Panc1 (cell line): ENCODE measurements around the gene COX15.

ENCODE experiments used
- CTCF ChIP-seq: fragments of 450-650 bp; IDR thresholded peaks from 2 replicates; pipeline ENCODE4 v1.5.1; 2017; ENCODE audit warnings: mild to moderate bottlenecking
- POLR2AphosphoS5 ChIP-seq: IDR thresholded peaks from 2 replicates; pipeline ENCODE4 v1.6.1; 2012; ENCODE audit warnings: mild to moderate bottlenecking, low read depth, low read length, moderate library complexity
- SIN3A ChIP-seq: IDR thresholded peaks from 2 replicates; pipeline ENCODE4 v1.6.1; 2012; ENCODE audit warnings: low read depth, mild to moderate bottlenecking, low read length, moderate library complexity, borderline replicate concordance; ENCODE audit not compliant: insufficient read depth

GRCh38 chr10:99709480-99710229 is 22.3 kb downstream of the COX15 start:
- TF ChIP-seq CTCF = no peak
- no peak for TF ChIP-seq POLR2AphosphoS5
- TF ChIP-seq SIN3A = no peak
